Erythroblast (primary cell): ENCODE measurements around the gene PITPNM1.

Source experiments
- GATA1 ChIP-seq: IDR thresholded peaks from 2 replicates; pipeline ENCODE4 v1.6.1; 2011; ENCODE audit warnings: low read depth, mild to moderate bottlenecking, control low read depth, low read length, moderate library complexity
- POLR2A ChIP-seq: IDR thresholded peaks from 2 replicates; pipeline ENCODE4 v1.6.1; 2011; ENCODE audit warnings: mild to moderate bottlenecking, low read length

GRCh38 chr11:67468759-67469507 is 36.2 kb downstream of the PITPNM1 start, which contains the start of gene TMEM134:
- TF ChIP-seq POLR2A (peak; percentile 76), GATA1 (no peak)
